ENCODE data around the gene ATP6AP2.

Gene ATP6AP2

GRCh38 chrX:40646489-40647306 is 65.9 kb downstream of the ATP6AP2 start:
- peak; percentile 79 for DNase-seq

- peak; percentile 99 for DNase-seq
Measured at GRCh38 chrX:40647307-40648197, 66.8 kb downstream of the ATP6AP2 start, which contains the start of gene CXorf38. CXorf38 (minus strand) TSS chrX:40647561; CDS start chrX:40647520, 41 bp downstream.

DNA sequence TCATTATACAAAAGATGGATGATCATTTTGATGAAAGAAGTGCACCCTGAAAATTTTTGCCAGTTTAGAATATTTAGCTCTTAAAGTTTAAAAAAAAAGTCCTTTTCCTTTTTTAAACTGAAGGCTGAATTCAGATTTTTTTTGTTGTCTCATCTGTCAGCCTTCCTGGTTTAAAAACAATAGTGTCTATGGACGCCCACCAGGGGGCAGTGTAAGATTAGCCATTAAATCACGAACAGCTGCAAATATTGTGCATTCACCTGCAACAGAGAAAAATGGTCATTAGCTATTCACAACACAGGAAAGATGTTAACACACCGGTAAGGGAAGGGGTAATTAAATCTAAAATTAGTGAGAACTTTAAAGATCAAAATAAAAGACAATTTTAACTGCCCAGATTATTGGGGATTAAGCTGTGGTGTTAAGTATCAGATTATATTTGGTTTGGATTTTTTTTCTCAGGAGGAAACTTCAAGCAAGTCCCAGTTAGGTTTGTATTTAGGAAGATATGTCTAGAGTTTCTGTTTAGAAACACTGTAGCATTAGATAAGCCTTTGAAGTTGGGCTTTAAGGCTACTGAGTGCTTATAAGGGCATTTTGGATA is 71.0 kb downstream of the ATP6AP2 start:
- DNase-seq = peak; percentile 86

- DNase-seq = no peak
Measured at GRCh38 chrX:40652664-40653063, 71.9 kb downstream of the ATP6AP2 start.

GRCh38 chrX:40653535-40653934 is 72.8 kb downstream of the ATP6AP2 start:
- no peak for DNase-seq
